ENCODE results near the gene SART3.

SART3 gene

GRCh38 chr12:108560752-108561719, at the start of gene SART3:
Gene SART3 (minus strand): TSS chr12:108561173. CDS start chr12:108561154, 19 bp downstream.
- DNase-seq: peak; percentile 96 to 97

GRCh38 chr12:108610336-108610815, 49.4 kb upstream of the SART3 start:
- DNase-seq: no peak

- peak; percentile 32 to 50 for DNase-seq
Measured at GRCh38 chr12:108609537-108610335, 48.8 kb upstream of the SART3 start.

GRCh38 chr12:108608616-108609015, 47.6 kb upstream of the SART3 start:
- DNase-seq: no peak

- no peak for DNase-seq
Measured at GRCh38 chr12:108607981-108608600, 47.1 kb upstream of the SART3 start.

- DNase-seq: no peak
Measured at GRCh38 chr12:108606492-108606891, 45.5 kb upstream of the SART3 start.

- no peak for DNase-seq
Measured at GRCh38 chr12:108605690-108606406, 44.9 kb upstream of the SART3 start.

GRCh38 chr12:108605000-108605689, 44.2 kb upstream of the SART3 start:
- DNase-seq: no peak

GRCh38 chr12:108604208-108604941, 43.4 kb upstream of the SART3 start:
- no peak for DNase-seq

GRCh38 chr12:108603743-108604142, 42.8 kb upstream of the SART3 start:
- no peak for DNase-seq

- DNase-seq: no peak
Measured at GRCh38 chr12:108602976-108603704, 42.2 kb upstream of the SART3 start.

GRCh38 chr12:108602209-108602705, 41.3 kb upstream of the SART3 start:
- no peak for DNase-seq

GRCh38 chr12:108600702-108601007, 39.7 kb upstream of the SART3 start:
- no peak for DNase-seq

GRCh38 chr12:108599948-108600701, 39.2 kb upstream of the SART3 start:
- no peak for DNase-seq

- no peak for DNase-seq
Measured at GRCh38 chr12:108599541-108599940, 38.6 kb upstream of the SART3 start.

GRCh38 chr12:108598553-108599250, 37.7 kb upstream of the SART3 start:
- DNase-seq: no peak

- peak in 1 of 2 experiments; percentile 14 for DNase-seq
Measured at GRCh38 chr12:108597559-108598471, 36.8 kb upstream of the SART3 start, which contains the start of gene TMEM119. Gene TMEM119 (minus strand): TSS chr12:108598084. CDS start chr12:108592383, 5,701 bp downstream.
